Breast epithelium (tissue), 3 donors: Measurements from ENCODE around the gene USP21.

Experiments
- POLR2A ChIP-seq: fragments of 450-650 bp; IDR thresholded peaks from one replicate; pipeline ENCODE4 v1.6.1; 2016; ENCODE audit warnings: antibody characterized with exemption, mild to moderate bottlenecking, moderate library complexity
- TF ChIP-seq, protein P1 (sequence below), 3 donors: fragments of 450-650 bp; IDR thresholded peaks; one replicate each; pipeline ENCODE4 v1.5.1; 2016 to 2017; ENCODE audit warnings: antibody characterized with exemption in 3 of 3, mild to moderate bottlenecking in 3 of 3, moderate library complexity in 3 of 3

- no peak for TF ChIP-seq POLR2A
- TF ChIP-seq, protein P1, sequence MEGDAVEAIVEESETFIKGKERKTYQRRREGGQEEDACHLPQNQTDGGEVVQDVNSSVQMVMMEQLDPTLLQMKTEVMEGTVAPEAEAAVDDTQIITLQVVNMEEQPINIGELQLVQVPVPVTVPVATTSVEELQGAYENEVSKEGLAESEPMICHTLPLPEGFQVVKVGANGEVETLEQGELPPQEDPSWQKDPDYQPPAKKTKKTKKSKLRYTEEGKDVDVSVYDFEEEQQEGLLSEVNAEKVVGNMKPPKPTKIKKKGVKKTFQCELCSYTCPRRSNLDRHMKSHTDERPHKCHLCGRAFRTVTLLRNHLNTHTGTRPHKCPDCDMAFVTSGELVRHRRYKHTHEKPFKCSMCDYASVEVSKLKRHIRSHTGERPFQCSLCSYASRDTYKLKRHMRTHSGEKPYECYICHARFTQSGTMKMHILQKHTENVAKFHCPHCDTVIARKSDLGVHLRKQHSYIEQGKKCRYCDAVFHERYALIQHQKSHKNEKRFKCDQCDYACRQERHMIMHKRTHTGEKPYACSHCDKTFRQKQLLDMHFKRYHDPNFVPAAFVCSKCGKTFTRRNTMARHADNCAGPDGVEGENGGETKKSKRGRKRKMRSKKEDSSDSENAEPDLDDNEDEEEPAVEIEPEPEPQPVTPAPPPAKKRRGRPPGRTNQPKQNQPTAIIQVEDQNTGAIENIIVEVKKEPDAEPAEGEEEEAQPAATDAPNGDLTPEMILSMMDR (IDR thresholded peaks at IDR 0.05) = no peak
Measured at GRCh38 chr1:161200992-161201835, 41.9 kb downstream of the USP21 start.
